Fibroblast of pulmonary artery (primary cell): ENCODE data around the gene NOL8.

Experiments
- DNase-seq: peaks from one replicate; pipeline ENCODE4 v3.0.0-alpha.2; 2010; ENCODE audit warnings: low read depth
- H3K4me3 ChIP-seq: replicated peaks from 2 replicates; pipeline ENCODE4 v1.5.1; 2011; ENCODE audit warnings: low read depth, mild to moderate bottlenecking, control low read depth, low read length, moderate library complexity
- TF ChIP-seq, protein P1 (sequence below): IDR thresholded peaks from 2 replicates; pipeline ENCODE4 v1.5.1; 2011; ENCODE audit warnings: mild to moderate bottlenecking, control low read depth, low read length, inconsistent platforms; ENCODE audit errors: missing control alignments

NOL8 gene

DNA sequence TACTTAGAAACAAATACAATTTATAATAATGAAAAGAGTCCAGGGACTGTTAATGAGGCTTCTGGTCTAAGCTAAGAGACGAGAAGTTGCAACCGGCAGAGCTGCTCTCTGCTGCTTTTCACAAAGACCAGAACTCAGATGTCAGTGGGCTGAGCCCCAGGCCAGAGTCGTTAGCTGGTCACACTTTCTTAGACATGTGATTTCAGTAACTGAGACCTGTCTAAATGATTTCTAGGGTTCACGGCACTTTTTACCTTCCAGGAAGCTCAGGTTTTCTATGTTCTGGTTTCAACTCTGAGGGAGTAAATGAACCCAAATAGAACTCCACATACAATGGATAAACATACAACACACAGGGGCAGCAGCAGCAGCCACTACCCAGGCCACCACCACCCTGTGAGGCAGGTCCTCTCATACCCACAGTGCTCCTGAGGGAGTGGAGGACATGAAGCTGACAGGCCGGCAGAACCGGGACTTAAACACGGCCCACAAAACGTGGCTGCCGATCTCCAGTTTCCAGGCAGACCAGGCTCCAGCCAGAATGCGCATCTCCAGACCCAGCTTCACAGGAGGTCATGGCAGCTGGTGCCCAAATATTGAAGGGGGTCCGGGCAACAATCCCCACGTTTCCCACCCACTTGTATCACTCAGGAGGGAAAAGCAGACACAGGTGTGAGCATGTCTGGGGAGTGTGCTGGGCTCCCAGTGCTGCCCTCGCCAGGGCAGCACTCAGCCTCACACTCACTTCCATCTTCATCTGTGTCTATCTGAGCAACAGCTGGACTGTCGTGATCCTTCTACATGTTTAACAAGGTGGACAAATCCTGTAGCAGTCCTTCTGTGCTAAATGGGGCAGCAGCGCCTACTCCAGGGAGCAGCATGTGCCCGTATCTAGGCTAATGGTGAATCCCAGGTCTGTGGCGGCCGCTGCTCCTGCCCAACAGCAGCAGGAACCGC is 70.5 kb downstream of the NOL8 start:
- TF ChIP-seq, protein P1, sequence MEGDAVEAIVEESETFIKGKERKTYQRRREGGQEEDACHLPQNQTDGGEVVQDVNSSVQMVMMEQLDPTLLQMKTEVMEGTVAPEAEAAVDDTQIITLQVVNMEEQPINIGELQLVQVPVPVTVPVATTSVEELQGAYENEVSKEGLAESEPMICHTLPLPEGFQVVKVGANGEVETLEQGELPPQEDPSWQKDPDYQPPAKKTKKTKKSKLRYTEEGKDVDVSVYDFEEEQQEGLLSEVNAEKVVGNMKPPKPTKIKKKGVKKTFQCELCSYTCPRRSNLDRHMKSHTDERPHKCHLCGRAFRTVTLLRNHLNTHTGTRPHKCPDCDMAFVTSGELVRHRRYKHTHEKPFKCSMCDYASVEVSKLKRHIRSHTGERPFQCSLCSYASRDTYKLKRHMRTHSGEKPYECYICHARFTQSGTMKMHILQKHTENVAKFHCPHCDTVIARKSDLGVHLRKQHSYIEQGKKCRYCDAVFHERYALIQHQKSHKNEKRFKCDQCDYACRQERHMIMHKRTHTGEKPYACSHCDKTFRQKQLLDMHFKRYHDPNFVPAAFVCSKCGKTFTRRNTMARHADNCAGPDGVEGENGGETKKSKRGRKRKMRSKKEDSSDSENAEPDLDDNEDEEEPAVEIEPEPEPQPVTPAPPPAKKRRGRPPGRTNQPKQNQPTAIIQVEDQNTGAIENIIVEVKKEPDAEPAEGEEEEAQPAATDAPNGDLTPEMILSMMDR = no peak

DNA sequence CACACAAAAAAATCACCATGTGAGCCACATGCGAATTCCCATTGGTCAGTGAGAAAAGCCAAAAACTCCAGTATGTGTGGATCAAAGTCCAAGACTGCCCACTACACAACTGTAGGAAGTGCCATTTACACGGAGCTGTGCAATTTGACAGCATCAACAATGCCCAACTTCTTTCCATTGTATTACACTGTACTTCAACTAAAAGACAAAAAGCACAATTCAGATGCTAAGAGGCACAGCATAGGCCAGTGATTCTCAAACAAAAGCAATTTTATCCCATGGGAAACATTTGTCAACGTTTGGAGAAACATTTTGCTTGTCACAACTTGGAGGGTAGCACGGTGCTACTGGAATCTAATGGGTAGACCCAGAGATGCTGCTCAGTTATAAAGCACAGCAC is 71.5 kb downstream of the NOL8 start:
- TF ChIP-seq, protein P1 = no peak
- no peak for DNase-seq
- no peak overlapping the region for H3K4me3 ChIP-seq

More for the DNA sequence above, 70.5 kb downstream of the NOL8 start:
- DNase-seq = no peak
- no peak overlapping the region for H3K4me3 ChIP-seq

DNA sequence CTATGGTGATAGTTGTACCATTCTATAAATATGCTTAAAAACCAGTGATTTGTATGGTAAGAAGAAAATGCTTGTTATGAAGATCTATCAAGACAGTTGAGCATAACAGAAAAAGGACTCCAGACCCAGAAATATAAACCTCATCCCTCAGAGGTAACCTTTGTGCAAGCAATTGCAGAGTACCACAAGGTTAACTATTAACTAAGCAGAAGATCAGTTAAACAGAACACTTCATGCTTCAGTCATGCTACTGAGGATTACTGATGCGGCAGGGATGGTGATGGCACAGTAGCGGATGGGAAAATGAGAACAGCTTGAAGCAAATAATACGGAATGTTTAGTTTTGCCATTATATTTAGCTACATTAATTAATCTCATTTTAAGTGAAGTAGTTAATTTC is 77.2 kb downstream of the NOL8 start:
- no peak overlapping the region for H3K4me3 ChIP-seq
- DNase-seq = no peak
- TF ChIP-seq, protein P1 = no peak
